Transverse colon (tissue), 4 donors: ENCODE data around the gene SOWAHA.

Experiments used
- POLR2AphosphoS5 ChIP-seq, 3 donors: sonication (generic); formaldehyde crosslinking; IDR thresholded peaks; one replicate each; pipeline ENCODE4 v1.6.1; 2016; ENCODE audit warnings: antibody characterized with exemption in 3 of 3
- TF ChIP-seq, protein P1 (sequence below), 5 experiments: fragments of 200-600 bp in 3 of 5; fragments of 450-650 bp in 2 of 5; sonication (generic) in 3 of 5; IDR thresholded peaks; 1 replicate in 2 of 5; 2 replicates in 3 of 5; pipeline ENCODE4 v1.5.1; 2016 to 2017; ENCODE audit warnings: antibody characterized with exemption in 5 of 5, inconsistent platforms in 3 of 5, mild to moderate bottlenecking in 2 of 5, moderate library complexity in 1 of 5

DNA sequence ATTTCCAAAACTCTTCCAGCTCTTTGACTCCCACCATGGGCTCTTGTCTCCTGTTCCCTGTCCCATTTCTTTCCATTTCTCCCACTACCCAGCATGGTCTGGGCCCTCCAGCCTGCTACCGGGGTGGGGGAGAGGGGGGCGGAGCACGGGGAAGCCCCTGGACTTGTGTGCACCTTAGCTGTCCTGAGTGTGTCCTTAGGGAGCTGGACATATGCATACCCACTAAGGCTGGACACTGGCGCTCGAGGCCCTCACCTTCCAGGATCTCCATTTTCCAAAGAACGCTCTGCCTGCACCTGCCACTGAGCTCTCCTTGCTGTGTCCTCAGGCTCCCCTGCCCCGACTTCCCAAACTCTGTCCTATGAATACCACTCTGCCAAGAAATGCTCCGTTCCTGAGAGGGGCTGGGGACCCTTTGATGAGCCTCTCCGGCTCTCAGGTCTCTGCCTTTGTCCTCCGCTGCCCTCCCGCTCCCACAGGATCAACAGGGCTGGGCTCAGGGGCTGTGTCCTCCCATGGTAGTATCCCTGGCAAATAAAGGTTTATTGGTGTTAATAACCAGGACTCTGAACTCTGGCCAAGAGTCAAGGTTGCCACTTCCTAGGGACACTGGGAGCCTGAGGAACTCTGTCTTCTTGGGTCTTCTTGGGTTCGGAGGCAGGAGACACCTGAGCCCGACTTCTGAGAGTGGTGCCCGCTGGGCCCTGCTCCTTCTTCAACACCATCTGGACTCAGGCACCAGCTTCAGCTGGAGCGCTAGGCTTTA, 18.2 kb downstream of the SOWAHA start:
- TF ChIP-seq, protein P1, sequence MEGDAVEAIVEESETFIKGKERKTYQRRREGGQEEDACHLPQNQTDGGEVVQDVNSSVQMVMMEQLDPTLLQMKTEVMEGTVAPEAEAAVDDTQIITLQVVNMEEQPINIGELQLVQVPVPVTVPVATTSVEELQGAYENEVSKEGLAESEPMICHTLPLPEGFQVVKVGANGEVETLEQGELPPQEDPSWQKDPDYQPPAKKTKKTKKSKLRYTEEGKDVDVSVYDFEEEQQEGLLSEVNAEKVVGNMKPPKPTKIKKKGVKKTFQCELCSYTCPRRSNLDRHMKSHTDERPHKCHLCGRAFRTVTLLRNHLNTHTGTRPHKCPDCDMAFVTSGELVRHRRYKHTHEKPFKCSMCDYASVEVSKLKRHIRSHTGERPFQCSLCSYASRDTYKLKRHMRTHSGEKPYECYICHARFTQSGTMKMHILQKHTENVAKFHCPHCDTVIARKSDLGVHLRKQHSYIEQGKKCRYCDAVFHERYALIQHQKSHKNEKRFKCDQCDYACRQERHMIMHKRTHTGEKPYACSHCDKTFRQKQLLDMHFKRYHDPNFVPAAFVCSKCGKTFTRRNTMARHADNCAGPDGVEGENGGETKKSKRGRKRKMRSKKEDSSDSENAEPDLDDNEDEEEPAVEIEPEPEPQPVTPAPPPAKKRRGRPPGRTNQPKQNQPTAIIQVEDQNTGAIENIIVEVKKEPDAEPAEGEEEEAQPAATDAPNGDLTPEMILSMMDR (IDR thresholded peaks at IDR 0.05), result no peak
- peak in 2 of 3 donors; percentile 39 to 44 for TF ChIP-seq POLR2AphosphoS5 (IDR thresholded peaks at IDR 0.05)
